ENCODE measurements around the gene ZCWPW1.

Gene ZCWPW1

DNA sequence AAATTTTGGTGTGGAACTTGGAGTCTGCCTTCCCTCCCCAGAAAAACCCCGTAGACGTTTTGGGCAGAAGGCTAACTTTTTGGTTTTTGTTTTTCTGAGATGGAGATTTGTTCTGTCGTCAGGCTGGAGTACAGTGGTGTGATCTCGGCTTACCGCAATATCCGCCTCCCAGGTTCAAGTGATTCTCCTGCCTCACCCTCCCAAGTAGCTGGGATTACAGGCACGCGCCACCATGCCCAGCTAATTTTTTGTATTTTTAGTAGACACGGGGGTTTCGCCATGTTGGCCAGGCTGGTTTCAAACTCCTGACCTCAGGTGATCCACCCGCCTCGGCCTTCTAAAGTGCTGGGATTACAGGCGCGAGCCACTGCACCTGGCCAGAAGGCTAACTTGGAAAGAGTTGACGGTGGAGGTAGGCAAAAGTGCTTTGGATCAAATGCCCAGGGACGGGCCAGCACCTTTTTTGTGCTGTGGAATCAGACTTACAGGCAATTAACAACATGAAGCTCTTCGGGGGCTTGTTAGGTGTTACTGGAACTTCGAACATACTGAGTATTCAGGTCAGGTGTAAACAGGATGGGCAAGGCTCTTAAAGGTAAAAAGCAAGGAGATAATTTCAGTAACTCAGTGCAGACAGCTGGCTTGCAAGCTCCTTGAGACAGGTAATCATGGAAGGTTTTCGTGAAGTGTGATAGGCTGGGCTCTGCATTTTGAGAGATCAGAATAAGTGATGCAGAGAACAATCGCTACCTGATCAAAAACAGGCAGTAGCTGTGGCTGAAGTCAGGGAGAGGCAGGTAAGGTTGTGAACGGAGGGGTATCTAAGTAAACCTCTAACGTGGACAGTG lies 6.0 kb upstream of the ZCWPW1 start:
- no peak for DNase-seq (ENCODE audit: extremely low read depth, low read depth)
- TF ChIP-seq, protein P1, sequence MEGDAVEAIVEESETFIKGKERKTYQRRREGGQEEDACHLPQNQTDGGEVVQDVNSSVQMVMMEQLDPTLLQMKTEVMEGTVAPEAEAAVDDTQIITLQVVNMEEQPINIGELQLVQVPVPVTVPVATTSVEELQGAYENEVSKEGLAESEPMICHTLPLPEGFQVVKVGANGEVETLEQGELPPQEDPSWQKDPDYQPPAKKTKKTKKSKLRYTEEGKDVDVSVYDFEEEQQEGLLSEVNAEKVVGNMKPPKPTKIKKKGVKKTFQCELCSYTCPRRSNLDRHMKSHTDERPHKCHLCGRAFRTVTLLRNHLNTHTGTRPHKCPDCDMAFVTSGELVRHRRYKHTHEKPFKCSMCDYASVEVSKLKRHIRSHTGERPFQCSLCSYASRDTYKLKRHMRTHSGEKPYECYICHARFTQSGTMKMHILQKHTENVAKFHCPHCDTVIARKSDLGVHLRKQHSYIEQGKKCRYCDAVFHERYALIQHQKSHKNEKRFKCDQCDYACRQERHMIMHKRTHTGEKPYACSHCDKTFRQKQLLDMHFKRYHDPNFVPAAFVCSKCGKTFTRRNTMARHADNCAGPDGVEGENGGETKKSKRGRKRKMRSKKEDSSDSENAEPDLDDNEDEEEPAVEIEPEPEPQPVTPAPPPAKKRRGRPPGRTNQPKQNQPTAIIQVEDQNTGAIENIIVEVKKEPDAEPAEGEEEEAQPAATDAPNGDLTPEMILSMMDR (IDR thresholded peaks at IDR 0.05; ENCODE audit: low read depth, low read length, missing control alignments), result no peak
- H3K4me3 ChIP-seq (replicated peaks; ENCODE audit: low read depth, low read length), result peak overlapping the region; percentile 78

DNA sequence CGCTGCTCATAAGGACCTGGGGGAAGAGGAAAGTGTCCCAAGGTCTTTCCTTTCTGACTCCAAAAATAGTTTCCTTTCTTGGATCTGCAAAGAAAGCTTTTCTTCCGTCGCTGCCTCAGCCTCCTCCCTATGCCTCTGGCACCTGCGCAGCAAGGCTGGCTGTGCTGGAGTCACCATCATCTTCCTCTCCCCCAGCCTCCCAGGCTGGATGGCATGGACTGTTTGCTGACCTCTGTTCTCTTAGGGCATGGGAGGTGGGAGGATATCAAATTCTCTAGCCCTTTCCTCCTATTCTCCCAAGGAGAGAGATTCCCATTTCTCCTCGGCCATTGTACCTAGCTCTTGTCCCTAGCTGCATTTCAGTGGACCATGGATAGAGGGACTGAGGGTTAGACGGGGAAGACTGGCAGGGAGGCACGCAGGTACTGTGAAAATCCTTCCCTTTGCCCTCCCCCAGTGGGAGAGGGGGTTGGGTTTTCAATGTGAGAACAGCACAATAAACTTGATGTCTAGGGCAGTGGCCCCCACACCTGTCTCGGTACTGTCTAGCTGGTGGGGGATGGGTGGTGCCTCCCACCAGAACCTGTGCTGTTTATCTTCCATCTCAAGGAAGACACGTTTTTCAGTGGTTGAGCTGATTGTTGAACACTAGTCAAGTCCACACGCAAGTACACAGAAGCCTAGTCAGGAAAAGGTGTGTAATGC lies 5.2 kb upstream of the ZCWPW1 start:
- no peak for DNase-seq (ENCODE audit: extremely low read depth, low read depth)
- TF ChIP-seq, protein P1 (IDR thresholded peaks at IDR 0.05; ENCODE audit: low read depth, low read length, missing control alignments), result no peak
- H3K4me3 ChIP-seq (replicated peaks; ENCODE audit: low read depth, low read length), result no peak overlapping the region

DNA sequence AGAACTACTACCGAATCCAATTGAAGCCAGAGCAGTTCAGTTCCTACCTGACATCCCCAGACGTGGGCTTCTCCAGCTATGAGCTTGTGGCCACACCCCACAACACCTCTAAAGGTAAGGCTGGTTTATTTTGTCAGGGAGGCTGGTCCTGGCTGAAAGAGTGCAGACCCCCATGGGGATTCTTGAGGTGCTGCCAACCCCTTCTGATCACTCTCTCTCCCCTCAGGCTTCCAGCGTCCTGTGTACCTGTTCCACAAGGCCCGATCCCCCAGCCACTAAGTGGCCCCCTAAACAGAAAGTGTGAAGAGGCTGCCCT lies 4.7 kb upstream of the ZCWPW1 start:
- no peak for DNase-seq (ENCODE audit: extremely low read depth, low read depth)
- TF ChIP-seq, protein P1 (IDR thresholded peaks at IDR 0.05; ENCODE audit: low read depth, low read length, missing control alignments), result no peak
- H3K4me3 ChIP-seq (replicated peaks; ENCODE audit: low read depth, low read length), result no peak overlapping the region

DNA sequence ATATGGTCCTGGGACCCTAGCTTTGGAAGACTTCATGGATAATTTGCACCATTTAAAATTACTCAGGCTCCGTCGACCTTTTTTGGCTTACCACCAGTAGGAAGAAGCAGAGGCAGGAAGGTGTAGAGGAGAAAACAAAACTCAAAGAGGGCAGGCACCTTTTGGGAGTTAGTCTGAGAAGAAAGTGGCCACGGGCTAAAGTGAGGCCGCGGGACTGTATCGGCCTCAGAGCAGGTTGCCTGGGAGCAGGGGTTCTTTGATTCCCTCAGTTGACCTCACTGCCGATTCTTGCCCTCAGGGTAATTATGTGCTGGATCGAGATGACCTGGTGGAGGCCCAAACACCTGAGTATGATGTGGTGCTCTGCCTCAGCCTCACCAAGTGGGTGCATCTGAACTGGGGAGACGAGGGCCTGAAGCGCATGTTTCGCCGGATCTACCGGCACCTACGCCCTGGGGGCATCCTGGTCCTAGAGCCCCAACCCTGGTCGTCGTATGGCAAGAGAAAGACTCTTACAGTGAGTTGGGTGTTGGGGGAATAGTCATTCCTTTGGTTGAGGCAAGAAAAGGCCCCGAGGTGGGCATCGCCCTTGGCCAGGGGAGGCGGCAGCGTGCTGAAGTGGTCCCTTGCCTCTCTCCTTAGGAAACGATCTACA lies 4.2 kb upstream of the ZCWPW1 start:
- TF ChIP-seq, protein P1 (IDR thresholded peaks at IDR 0.05; ENCODE audit: low read depth, low read length, missing control alignments), result no peak
- no peak overlapping the region for H3K4me3 ChIP-seq (replicated peaks; ENCODE audit: low read depth, low read length)
- no peak for DNase-seq (ENCODE audit: extremely low read depth, low read depth)

DNA sequence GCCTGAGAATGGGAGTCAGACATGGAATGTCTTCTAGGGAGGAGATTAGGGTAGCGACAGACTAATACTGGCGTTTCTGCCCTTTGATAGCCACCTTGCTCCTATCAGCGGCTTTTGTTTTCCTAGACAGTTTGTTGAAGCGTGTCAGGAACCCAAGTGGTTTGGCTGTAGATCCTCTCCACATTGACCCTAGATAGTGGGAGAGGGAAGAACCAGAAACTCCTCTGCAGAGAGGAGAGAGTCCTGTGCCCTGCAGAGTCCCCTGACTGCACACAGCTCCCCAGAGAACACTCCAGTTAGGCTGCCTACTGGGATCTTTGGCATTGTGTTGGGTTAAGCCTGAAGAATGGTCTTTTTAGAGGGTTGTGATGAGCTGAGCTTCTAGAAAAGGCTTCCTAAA lies 3.5 kb upstream of the ZCWPW1 start:
- TF ChIP-seq, protein P1 (IDR thresholded peaks at IDR 0.05; ENCODE audit: low read depth, low read length, missing control alignments), result no peak

DNA sequence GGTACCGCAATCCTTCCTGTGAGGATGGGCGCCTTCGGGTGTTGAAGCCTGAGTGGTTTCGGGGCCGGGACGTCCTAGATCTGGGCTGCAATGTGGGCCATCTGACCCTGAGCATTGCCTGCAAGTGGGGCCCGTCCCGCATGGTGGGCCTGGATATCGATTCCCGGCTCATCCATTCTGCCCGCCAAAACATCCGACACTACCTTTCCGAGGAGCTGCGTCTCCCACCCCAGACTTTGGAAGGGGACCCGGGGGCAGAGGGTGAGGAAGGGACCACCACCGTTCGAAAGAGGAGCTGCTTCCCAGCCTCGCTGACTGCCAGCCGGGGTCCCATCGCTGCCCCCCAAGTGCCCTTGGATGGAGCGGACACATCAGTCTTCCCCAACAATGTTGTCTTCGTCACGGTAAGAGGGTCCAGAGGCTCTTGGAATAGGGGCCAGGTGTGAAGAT lies 2.8 kb upstream of the ZCWPW1 start:
- no peak for DNase-seq (ENCODE audit: extremely low read depth, low read depth)
- TF ChIP-seq, protein P1 (IDR thresholded peaks at IDR 0.05; ENCODE audit: low read depth, low read length, missing control alignments), result no peak
- peak overlapping the region; percentile 76 for H3K4me3 ChIP-seq (replicated peaks; ENCODE audit: low read depth, low read length)

More for the DNA sequence above, 3.5 kb upstream of the ZCWPW1 start:
- no peak for DNase-seq (ENCODE audit: extremely low read depth, low read depth)
- H3K4me3 ChIP-seq (replicated peaks; ENCODE audit: low read depth, low read length), result peak overlapping the region; percentile 76
